HepG2 (cell line): ENCODE results near the gene TPRN. TPM values are rescaled to one million over a fixed set of nuclear protein-coding genes. Genes with fewer than 3 reads are reported as not detected.
A peak's percentile ranks its signal among the peaks of the same experiment; 100 is the strongest.

Experiments
- HDAC1 ChIP-seq: sonication (generic); formaldehyde crosslinking; IDR thresholded peaks from 2 replicates; pipeline ENCODE4 v1.5.1; 2020; ENCODE audit warnings: mild to moderate bottlenecking, missing genetic modification reagents
- NFATC3 ChIP-seq: sonication (generic); formaldehyde crosslinking; IDR thresholded peaks from 2 replicates; pipeline ENCODE4 v1.5.1; 2020; ENCODE audit warnings: mild to moderate bottlenecking, missing genetic modification reagents
- RAD21 ChIP-seq: fragments of 450-650 bp; formaldehyde crosslinking; IDR thresholded peaks from 2 replicates; pipeline ENCODE4 v1.5.0; 2020; ENCODE audit warnings: mild to moderate bottlenecking
- RFX3 ChIP-seq: IDR thresholded peaks from 2 replicates; pipeline ENCODE4 v1.6.1; 2016; ENCODE audit warnings: missing biosample characterization, missing genetic modification reagents
- SMAD3 ChIP-seq: sonication (generic); formaldehyde crosslinking; IDR thresholded peaks from 2 replicates; pipeline ENCODE4 v1.4.0; 2020; ENCODE audit warnings: missing genetic modification reagents
- SSRP1 ChIP-seq: IDR thresholded peaks from 2 replicates; pipeline ENCODE4 v1.6.1; 2016; ENCODE audit warnings: control low read depth
- TARDBP ChIP-seq: sonication (generic); formaldehyde crosslinking; IDR thresholded peaks from 2 replicates; pipeline ENCODE4 v1.8.0; 2022; ENCODE audit warnings: mild to moderate bottlenecking, missing genetic modification reagents
- TBX2 ChIP-seq: sonication (generic); formaldehyde crosslinking; IDR thresholded peaks from 2 replicates; pipeline ENCODE4 v1.5.0; 2020; ENCODE audit warnings: missing genetic modification reagents, mild to moderate bottlenecking, borderline replicate concordance
- ZBTB7A ChIP-seq: sonication (generic); formaldehyde crosslinking; IDR thresholded peaks from 2 replicates; pipeline ENCODE4 v1.8.0; 2022; ENCODE audit warnings: mild to moderate bottlenecking, missing genetic modification reagents
- ZC3H13 ChIP-seq: sonication (generic); formaldehyde crosslinking; IDR thresholded peaks from 2 replicates; pipeline ENCODE4 v1.8.1; 2023; ENCODE audit warnings: mild to moderate bottlenecking, missing genetic modification reagents, moderate library complexity
- ZFX ChIP-seq: sonication (generic); formaldehyde crosslinking; IDR thresholded peaks from 2 replicates; pipeline ENCODE4 v1.4.0; 2020; ENCODE audit warnings: mild to moderate bottlenecking, low read depth, missing genetic modification reagents, moderate library complexity
- ZNF251 ChIP-seq: sonication (generic); formaldehyde crosslinking; IDR thresholded peaks from 2 replicates; pipeline ENCODE4 v1.9.0; 2021; ENCODE audit warnings: mild to moderate bottlenecking, missing genetic modification reagents
- ZNF367 ChIP-seq: sonication (generic); formaldehyde crosslinking; IDR thresholded peaks from 2 replicates; pipeline ENCODE4 v1.4.0; 2020; ENCODE audit warnings: missing genetic modification reagents, borderline replicate concordance
- ZNF672 ChIP-seq: sonication (generic); formaldehyde crosslinking; IDR thresholded peaks from 2 replicates; pipeline ENCODE4 v1.8.1; 2022; ENCODE audit warnings: missing genetic modification reagents
- ZNF674 ChIP-seq: sonication (generic); formaldehyde crosslinking; IDR thresholded peaks from 2 replicates; pipeline ENCODE4 v1.5.0; 2020; ENCODE audit warnings: low read depth, mild to moderate bottlenecking, missing genetic modification reagents
- ZNF720 ChIP-seq: sonication (generic); formaldehyde crosslinking; IDR thresholded peaks from 2 replicates; pipeline ENCODE4 v1.4.0; 2020; ENCODE audit warnings: missing genetic modification reagents
- ZNF749 ChIP-seq: sonication (generic); formaldehyde crosslinking; IDR thresholded peaks from 2 replicates; pipeline ENCODE4 v1.8.0; 2022; ENCODE audit warnings: mild to moderate bottlenecking, missing genetic modification reagents, moderate library complexity, borderline replicate concordance
- polyA plus RNA-seq, 8 experiments: library from polyadenylated mRNA; depleted of rRNA in 3 of 8; stranded (reverse) in 7 of 8; unstranded in 1 of 8; fragments of >200 nt; fragmentation: Illumina TruSeq in 4 of 8; extraction: Trizol in 4 of 8; gene quantifications; 2 replicates each; pipeline versions ENCODE4 v1.2.1 to v1.2.3, GENCODE V29; 2011 to 2016; ENCODE audit warnings: low read depth in 4 of 8, missing spikeins in 1 of 8, mixed read lengths in 1 of 8; ENCODE audit not compliant: insufficient read depth in 1 of 8
- total RNA-seq, 5 experiments: library from RNA; depleted of rRNA; stranded (reverse); fragments of >200 nt; fragmentation: Illumina TruSeq; extraction: Trizol; gene quantifications; 2 replicates each; pipeline ENCODE4 v1.2.3, GENCODE V29; 2016; ENCODE audit warnings: low read depth in 1 of 5
- TF ChIP-seq, protein P1 (sequence below): sonication (generic); formaldehyde crosslinking; conservative IDR thresholded peaks from 2 replicates; pipeline ENCODE4 v1.4.0; 2020; ENCODE audit warnings: missing genetic modification reagents
- TF ChIP-seq, protein P2 (sequence below), 2 experiments: fragments of 450-650 bp in 1 of 2; sonication (generic) in 1 of 2; formaldehyde crosslinking in 1 of 2; IDR thresholded peaks; 2 replicates each; pipeline versions ENCODE4 v1.6.1 to v1.8.0; 2016 to 2022; ENCODE audit warnings: antibody characterized with exemption in 1 of 2, mild to moderate bottlenecking in 1 of 2, missing genetic modification reagents in 1 of 2

TPRN gene
- total and polyA plus RNA-seq, 2 of the 13 experiments (the other 11 are each of a cell fraction or from before 2014, with no cell fraction given): 10.1 to 19.2 TPM

DNA sequence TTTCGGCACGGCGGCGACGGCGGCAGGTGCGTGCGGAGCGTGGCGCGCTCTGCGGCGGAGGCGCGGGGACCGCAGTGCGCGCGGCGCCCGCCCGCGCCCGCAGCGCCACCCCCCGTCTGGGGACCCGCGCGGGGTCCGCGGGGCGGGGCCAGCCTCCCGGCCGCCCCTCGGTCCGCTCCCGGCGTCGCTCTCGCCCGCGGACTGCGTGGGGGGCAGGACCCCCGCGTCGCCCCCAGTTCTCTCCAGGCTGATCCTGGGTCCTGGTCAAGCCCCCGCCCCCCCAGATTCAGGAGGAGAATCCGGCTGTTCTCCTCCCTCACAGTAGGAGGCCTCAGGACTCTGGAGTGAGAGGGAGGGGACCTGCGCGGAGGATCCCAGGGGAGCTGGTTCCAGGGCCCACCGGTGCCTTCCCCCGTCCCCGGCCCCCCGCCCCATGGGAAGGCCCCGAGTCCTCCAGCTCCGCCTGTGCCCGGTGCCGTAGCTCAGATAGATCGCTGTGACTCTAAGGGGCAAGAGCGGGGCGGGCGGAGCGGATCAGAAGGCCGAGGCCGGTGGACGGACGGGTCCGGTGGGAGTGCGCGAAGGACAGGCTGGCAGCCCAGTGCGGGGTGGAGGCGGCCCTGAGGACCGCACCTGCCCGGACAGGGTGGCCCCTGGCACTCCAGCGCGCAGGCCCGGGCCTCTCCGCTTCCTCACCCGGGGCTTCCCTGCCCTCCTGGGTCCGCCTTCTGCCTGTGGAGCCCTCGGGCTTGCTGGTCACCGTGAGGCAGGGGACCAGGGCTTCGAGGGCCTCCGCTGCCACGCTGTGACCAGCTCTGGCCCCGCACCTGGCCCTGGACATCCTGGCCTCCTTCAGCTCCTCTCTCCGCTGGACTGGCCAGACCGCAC is 21.9 kb upstream of the TPRN start, which contains the start of gene RNF208 (continued):
- TF ChIP-seq ZFX (peak; percentile 71), SMAD3 (CRISPR knock-in tag) (no peak), ZNF674 (CRISPR knock-in tag) (no peak), ZBTB7A (CRISPR knock-in tag) (0 out of 2 replicates have a peak, but pooled peaks have one; percentile 28), NFATC3 (no peak), ZC3H13 (CRISPR knock-in tag) (no peak), RAD21 (CRISPR knock-in tag) (no peak), ZNF367 (no peak), HDAC1 (CRISPR knock-in tag) (no peak), ZNF749 (no peak), TBX2 (CRISPR knock-in tag) (peak; percentile 64), TARDBP (no peak), ZNF251 (CRISPR knock-in tag) (no peak), RFX3 (CRISPR knock-in tag) (no peak), ZNF672 (CRISPR knock-in tag) (0 out of 2 replicates have a peak, but pooled peaks have one; percentile 43), ZNF720 (no peak), SSRP1 (CRISPR knock-in tag) (no peak)
- TF ChIP-seq, protein P1, sequence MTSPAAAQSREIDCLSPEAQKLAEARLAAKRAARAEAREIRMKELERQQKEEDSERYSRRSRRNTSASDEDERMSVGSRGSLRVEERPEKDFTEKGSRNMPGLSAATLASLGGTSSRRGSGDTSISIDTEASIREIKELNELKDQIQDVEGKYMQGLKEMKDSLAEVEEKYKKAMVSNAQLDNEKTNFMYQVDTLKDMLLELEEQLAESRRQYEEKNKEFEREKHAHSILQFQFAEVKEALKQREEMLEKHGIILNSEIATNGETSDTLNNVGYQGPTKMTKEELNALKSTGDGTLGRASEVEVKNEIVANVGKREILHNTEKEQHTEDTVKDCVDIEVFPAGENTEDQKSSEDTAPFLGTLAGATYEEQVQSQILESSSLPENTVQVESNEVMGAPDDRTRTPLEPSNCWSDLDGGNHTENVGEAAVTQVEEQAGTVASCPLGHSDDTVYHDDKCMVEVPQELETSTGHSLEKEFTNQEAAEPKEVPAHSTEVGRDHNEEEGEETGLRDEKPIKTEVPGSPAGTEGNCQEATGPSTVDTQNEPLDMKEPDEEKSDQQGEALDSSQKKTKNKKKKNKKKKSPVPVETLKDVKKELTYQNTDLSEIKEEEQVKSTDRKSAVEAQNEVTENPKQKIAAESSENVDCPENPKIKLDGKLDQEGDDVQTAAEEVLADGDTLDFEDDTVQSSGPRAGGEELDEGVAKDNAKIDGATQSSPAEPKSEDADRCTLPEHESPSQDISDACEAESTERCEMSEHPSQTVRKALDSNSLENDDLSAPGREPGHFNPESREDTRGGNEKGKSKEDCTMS (CRISPR knock-in tag): no peak
- TF ChIP-seq, protein P2, sequence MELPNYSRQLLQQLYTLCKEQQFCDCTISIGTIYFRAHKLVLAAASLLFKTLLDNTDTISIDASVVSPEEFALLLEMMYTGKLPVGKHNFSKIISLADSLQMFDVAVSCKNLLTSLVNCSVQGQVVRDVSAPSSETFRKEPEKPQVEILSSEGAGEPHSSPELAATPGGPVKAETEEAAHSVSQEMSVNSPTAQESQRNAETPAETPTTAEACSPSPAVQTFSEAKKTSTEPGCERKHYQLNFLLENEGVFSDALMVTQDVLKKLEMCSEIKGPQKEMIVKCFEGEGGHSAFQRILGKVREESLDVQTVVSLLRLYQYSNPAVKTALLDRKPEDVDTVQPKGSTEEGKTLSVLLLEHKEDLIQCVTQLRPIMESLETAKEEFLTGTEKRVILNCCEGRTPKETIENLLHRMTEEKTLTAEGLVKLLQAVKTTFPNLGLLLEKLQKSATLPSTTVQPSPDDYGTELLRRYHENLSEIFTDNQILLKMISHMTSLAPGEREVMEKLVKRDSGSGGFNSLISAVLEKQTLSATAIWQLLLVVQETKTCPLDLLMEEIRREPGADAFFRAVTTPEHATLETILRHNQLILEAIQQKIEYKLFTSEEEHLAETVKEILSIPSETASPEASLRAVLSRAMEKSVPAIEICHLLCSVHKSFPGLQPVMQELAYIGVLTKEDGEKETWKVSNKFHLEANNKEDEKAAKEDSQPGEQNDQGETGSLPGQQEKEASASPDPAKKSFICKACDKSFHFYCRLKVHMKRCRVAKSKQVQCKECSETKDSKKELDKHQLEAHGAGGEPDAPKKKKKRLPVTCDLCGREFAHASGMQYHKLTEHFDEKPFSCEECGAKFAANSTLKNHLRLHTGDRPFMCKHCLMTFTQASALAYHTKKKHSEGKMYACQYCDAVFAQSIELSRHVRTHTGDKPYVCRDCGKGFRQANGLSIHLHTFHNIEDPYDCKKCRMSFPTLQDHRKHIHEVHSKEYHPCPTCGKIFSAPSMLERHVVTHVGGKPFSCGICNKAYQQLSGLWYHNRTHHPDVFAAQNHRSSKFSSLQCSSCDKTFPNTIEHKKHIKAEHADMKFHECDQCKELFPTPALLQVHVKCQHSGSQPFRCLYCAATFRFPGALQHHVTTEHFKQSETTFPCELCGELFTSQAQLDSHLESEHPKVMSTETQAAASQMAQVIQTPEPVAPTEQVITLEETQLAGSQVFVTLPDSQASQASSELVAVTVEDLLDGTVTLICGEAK (IDR thresholded peaks at IDR 0.05): no peak
- TF ChIP-seq, protein P2 (CRISPR knock-in tag; IDR thresholded peaks at IDR 0.05): 0 out of 2 replicates have a peak, but pooled peaks have one; percentile 36
